ENCODE measurements around the gene TAS2R4. TPM values are rescaled to one million over a fixed set of nuclear protein-coding genes. Genes with fewer than 3 reads are reported as not detected.
A peak's percentile ranks its signal among the peaks of the same experiment; 100 is the strongest.

TAS2R4 gene
- polyA plus RNA-seq, 1 donor (not counting 4 experiments of a cell fraction or from before 2014, with no cell fraction given), result 0.73 TPM

DNA sequence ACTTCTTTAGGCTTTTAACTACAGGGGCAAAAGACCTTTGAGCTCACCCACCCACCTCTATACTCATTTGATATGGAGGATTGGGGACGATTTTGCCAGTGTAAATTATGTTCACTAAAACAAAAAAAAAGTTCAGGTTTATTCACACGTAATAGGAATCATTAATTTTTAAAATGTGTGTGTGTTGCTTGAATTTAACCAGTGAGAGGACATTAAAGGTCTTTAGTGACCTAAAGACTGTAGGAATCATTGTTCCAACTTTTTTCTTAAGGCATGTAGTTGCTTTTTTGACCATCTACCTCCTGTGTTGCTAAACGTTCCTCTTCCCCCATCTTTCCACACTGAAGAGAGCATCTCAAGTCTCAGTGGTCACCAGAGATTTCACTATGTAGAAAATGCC, 37.2 kb upstream of the TAS2R4 start:
- Histone ChIP-seq H3K36me3 (ENCODE audit: control insufficient read depth in 2 of 2, extremely low read depth in 1 of 2, insufficient read depth in 2 of 2, low read length in 2 of 2) (peaks cover 14 to 18% of the 10 kb centered on the region in 2 experiments), H3K4me1 (ENCODE audit: control insufficient read depth, extremely low read depth, insufficient read depth, low read length) (peaks cover 16% of the 10 kb centered on the region), H2AFZ (ENCODE audit: control insufficient read depth, low read length) (no peak overlapping the region), H3K79me2 (ENCODE audit: control insufficient read depth, insufficient read depth, low read length) (peaks cover 40% of the 10 kb centered on the region), H4K20me1 (ENCODE audit: control insufficient read depth, extremely low read depth, insufficient read depth, low read length) (no peaks in the 10 kb centered on the region), H3K9ac (ENCODE audit: control insufficient read depth, extremely low read depth, insufficient read depth, low read length) (peak overlapping the region; percentile 91), H3K27ac (ENCODE audit: control insufficient read depth, insufficient read depth, low read length) (peak overlapping the region; percentile 87), H3K9me3 (ENCODE audit: control insufficient read depth, low read depth, low read length) (no peaks in the 10 kb centered on the region), H3K9me1 (ENCODE audit: control insufficient read depth, extremely low read depth, insufficient read depth, low read length) (no peaks in the 10 kb centered on the region), H3K27me3 (ENCODE audit: control insufficient read depth, extremely low read depth, insufficient read depth, low read length) (no peaks in the 10 kb centered on the region), H3K4me2 (ENCODE audit: control insufficient read depth, extremely low read depth, insufficient read depth, low read depth, low read length) (peak overlapping the region; percentile 93), H3K4me3 (ENCODE audit: control insufficient read depth in 2 of 3, extremely low read depth in 1 of 3, insufficient read depth in 2 of 3, low read depth in 1 of 3, low read length in 3 of 3) (peak overlapping the region; percentile 94 to 100 (median 96))
- no peak for FAIRE-seq
- dilution Hi-C loops (cut with MboI; ENCODE audit: extremely low pct_ligation_motif_present, low sequenced_read_pairs), result no loop called here
- TF ChIP-seq, protein P1, sequence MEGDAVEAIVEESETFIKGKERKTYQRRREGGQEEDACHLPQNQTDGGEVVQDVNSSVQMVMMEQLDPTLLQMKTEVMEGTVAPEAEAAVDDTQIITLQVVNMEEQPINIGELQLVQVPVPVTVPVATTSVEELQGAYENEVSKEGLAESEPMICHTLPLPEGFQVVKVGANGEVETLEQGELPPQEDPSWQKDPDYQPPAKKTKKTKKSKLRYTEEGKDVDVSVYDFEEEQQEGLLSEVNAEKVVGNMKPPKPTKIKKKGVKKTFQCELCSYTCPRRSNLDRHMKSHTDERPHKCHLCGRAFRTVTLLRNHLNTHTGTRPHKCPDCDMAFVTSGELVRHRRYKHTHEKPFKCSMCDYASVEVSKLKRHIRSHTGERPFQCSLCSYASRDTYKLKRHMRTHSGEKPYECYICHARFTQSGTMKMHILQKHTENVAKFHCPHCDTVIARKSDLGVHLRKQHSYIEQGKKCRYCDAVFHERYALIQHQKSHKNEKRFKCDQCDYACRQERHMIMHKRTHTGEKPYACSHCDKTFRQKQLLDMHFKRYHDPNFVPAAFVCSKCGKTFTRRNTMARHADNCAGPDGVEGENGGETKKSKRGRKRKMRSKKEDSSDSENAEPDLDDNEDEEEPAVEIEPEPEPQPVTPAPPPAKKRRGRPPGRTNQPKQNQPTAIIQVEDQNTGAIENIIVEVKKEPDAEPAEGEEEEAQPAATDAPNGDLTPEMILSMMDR (optimal IDR thresholded peaks at IDR 0.05 in 1 of 3, IDR thresholded peaks at IDR 0.05 in 1 of 3, conservative IDR thresholded peaks at IDR 0.05 in 1 of 3; ENCODE audit: extremely low read depth in 1 of 3, insufficient read depth in 2 of 3, low read length in 3 of 3), result no peak
- TF ChIP-seq EZH2 (IDR thresholded peaks at IDR 0.05; ENCODE audit: low read length), result no peak
- DNase-seq (ENCODE audit: low read depth, low spot score), result no peak

DNA sequence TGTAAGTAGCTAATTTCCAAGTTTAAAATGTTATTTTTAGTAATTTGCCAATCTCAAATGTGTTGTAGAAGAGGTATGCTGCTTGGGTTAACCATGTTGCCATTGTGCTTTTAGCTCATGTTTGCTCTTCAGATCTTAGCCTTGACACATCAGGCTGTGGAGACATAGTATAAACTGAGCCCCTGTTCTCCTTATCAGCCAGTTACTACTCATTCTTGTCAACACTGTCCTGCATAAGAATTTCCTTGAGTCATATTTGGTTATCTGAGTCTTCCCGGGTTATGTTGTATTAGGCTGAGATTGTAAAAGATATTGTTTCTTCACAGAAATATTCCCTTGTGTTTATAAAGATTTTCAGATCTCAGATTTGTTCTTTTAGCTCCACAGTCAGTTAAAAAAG, 34.2 kb upstream of the TAS2R4 start:
- Histone ChIP-seq H3K79me2 (ENCODE audit: control insufficient read depth, insufficient read depth, low read length) (peaks cover 40% of the 10 kb centered on the region), H3K4me3 (ENCODE audit: control insufficient read depth in 2 of 3, extremely low read depth in 1 of 3, insufficient read depth in 2 of 3, low read depth in 1 of 3, low read length in 3 of 3) (no peak overlapping the region), H3K4me2 (ENCODE audit: control insufficient read depth, extremely low read depth, insufficient read depth, low read depth, low read length) (no peak overlapping the region), H4K20me1 (ENCODE audit: control insufficient read depth, extremely low read depth, insufficient read depth, low read length) (no peaks in the 10 kb centered on the region), H3K27me3 (ENCODE audit: control insufficient read depth, extremely low read depth, insufficient read depth, low read length) (no peaks in the 10 kb centered on the region), H3K27ac (ENCODE audit: control insufficient read depth, insufficient read depth, low read length) (no peak overlapping the region), H3K9me3 (ENCODE audit: control insufficient read depth, low read depth, low read length) (no peaks in the 10 kb centered on the region), H3K9me1 (ENCODE audit: control insufficient read depth, extremely low read depth, insufficient read depth, low read length) (no peaks in the 10 kb centered on the region), H2AFZ (ENCODE audit: control insufficient read depth, low read length) (no peak overlapping the region), H3K36me3 (ENCODE audit: control insufficient read depth in 2 of 2, extremely low read depth in 1 of 2, insufficient read depth in 2 of 2, low read length in 2 of 2) (peaks cover 14 to 23% of the 10 kb centered on the region in 2 experiments), H3K4me1 (ENCODE audit: control insufficient read depth, extremely low read depth, insufficient read depth, low read length) (peaks cover 14% of the 10 kb centered on the region), H3K9ac (ENCODE audit: control insufficient read depth, extremely low read depth, insufficient read depth, low read length) (no peak overlapping the region)
- no peak for FAIRE-seq
- DNase-seq (ENCODE audit: low read depth, low spot score), result no peak
- dilution Hi-C loops (cut with MboI; ENCODE audit: extremely low pct_ligation_motif_present, low sequenced_read_pairs), result no loop called here
- TF ChIP-seq, protein P1 (optimal IDR thresholded peaks at IDR 0.05 in 1 of 3, IDR thresholded peaks at IDR 0.05 in 1 of 3, conservative IDR thresholded peaks at IDR 0.05 in 1 of 3; ENCODE audit: extremely low read depth in 1 of 3, insufficient read depth in 2 of 3, low read length in 3 of 3), result no peak
- no peak for TF ChIP-seq EZH2 (IDR thresholded peaks at IDR 0.05; ENCODE audit: low read length)

Data from keratinocyte (primary cell).